Stimulated activated CD4-positive, alpha-beta T cell treated with anti-CD3 and anti-CD28 coated beads, Interleukin-12 subunit alpha, Interleukin-12 subunit beta, amount 100 ng/mL, for 48 hours (primary cell): Measurements from ENCODE around the gene SMO.
A peak's percentile ranks its signal among the peaks of the same experiment; 100 is the strongest.

ENCODE experiments used
- DNase-seq, 3 donors: peaks; one replicate each; pipeline ENCODE4 v3.0.0-alpha.2; 2020; ENCODE audit warnings: low read depth in 2 of 3, low spot score in 1 of 3

The SMO gene

GRCh38 chr7:129188372-129188891, at the start of gene SMO:
Gene SMO (plus strand): TSS chr7:129188633. CDS start chr7:129189152, 519 bp downstream.
- no peak for DNase-seq

- DNase-seq: no peak
Measured at GRCh38 chr7:129143724-129144094, 44.7 kb upstream of the SMO start.

GRCh38 chr7:129144095-129144833, 44.2 kb upstream of the SMO start, which contains the start of gene TSPAN33:
Gene TSPAN33 (plus strand): TSS chr7:129144707. CDS start chr7:129144981, 274 bp downstream.
- peak; percentile 32 to 63 (median 41) for DNase-seq

GRCh38 chr7:129144834-129145668, 43.4 kb upstream of the SMO start:
- no peak for DNase-seq

- no peak for DNase-seq
Measured at GRCh38 chr7:129146237-129146979, 42.0 kb upstream of the SMO start.

- DNase-seq: no peak
Measured at GRCh38 chr7:129147731-129148130, 40.7 kb upstream of the SMO start.

- no peak for DNase-seq
Measured at GRCh38 chr7:129149511-129149910, 38.9 kb upstream of the SMO start.

GRCh38 chr7:129150199-129150996, 38.0 kb upstream of the SMO start:
- DNase-seq: no peak

- DNase-seq: no peak
Measured at GRCh38 chr7:129157651-129158050, 30.8 kb upstream of the SMO start.

GRCh38 chr7:129159539-129159938, 28.9 kb upstream of the SMO start:
- no peak for DNase-seq

- DNase-seq: no peak
Measured at GRCh38 chr7:129160161-129160905, 28.1 kb upstream of the SMO start.

GRCh38 chr7:129161524-129162225, 26.8 kb upstream of the SMO start:
- DNase-seq: no peak

- DNase-seq: no peak
Measured at GRCh38 chr7:129162732-129163131, 25.7 kb upstream of the SMO start.

- no peak for DNase-seq
Measured at GRCh38 chr7:129163875-129164544, 24.4 kb upstream of the SMO start.

- no peak for DNase-seq
Measured at GRCh38 chr7:129166745-129167144, 21.7 kb upstream of the SMO start.

GRCh38 chr7:129167817-129168216, 20.6 kb upstream of the SMO start:
- DNase-seq: no peak

- DNase-seq: no peak
Measured at GRCh38 chr7:129168231-129169021, 20.0 kb upstream of the SMO start.

- peak in 1 of 3 donors; percentile 25 for DNase-seq
Measured at GRCh38 chr7:129169171-129169671, 19.2 kb upstream of the SMO start.
